PC-9 (cell line): ENCODE measurements around the gene ARL3. TPM values are rescaled to one million over a fixed set of nuclear protein-coding genes. Genes with fewer than 3 reads are reported as not detected.

Experiments used
- BruUV-seq: library from RNA; stranded (reverse); fragments of 400-500 nt; replicated peaks from 2 replicates; lab custom pipeline; 2021; lab: Mats Ljungman, UMichigan
- CTCF ChIA-PET: fragments of 300-600 bp; sonication (Branson Sonifier 250); formaldehyde crosslinking; loops from one replicate; lab custom pipeline; 2022; ENCODE audit warnings: antibody characterized with exemption; lab: Charles Lee
- POLR2A ChIA-PET: fragments of 300-600 bp; sonication (Branson Sonifier 250); formaldehyde crosslinking; loops from one replicate; lab custom pipeline; 2022; ENCODE audit warnings: antibody characterized with exemption; ENCODE audit not compliant: unreplicated experiment; lab: Charles Lee
- DNase-seq, 2 experiments: peaks; one replicate each; pipeline versions ENCODE4 v3.0.0 to v3.0.0-alpha.2; 2015 to 2022; ENCODE audit warnings: mixed read lengths in 1 of 2
- H2AFZ ChIP-seq: fragments of 200-600 bp; sonication (generic); 2 replicates; pipeline ENCODE4 v1.8.1; 2017; ENCODE audit warnings: antibody characterized with exemption
- H3F3A ChIP-seq: fragments of 200-600 bp; sonication (generic); 2 replicates; pipeline ENCODE4 v1.8.1; 2017; ENCODE audit warnings: antibody characterized with exemption, mild to moderate bottlenecking, low read depth; ENCODE audit not compliant: insufficient read depth
- H3K27ac ChIP-seq: fragments of 200-600 bp; sonication (generic); 2 replicates; pipeline ENCODE4 v1.6.1; 2016; ENCODE audit warnings: mixed run types
- H3K27me3 ChIP-seq: fragments of 200-600 bp; sonication (generic); 2 replicates; pipeline ENCODE4 v1.6.1; 2016; ENCODE audit warnings: low read depth, mixed run types; ENCODE audit not compliant: insufficient read depth
- H3K36me3 ChIP-seq: fragments of 200-600 bp; sonication (generic); 2 replicates; pipeline ENCODE4 v1.6.1; 2016; ENCODE audit warnings: low read depth, mixed run types
- H3K4me1 ChIP-seq: fragments of 200-600 bp; sonication (generic); replicated peaks from 2 replicates; pipeline ENCODE4 v1.6.1; 2016; ENCODE audit warnings: mixed run types; ENCODE audit not compliant: insufficient read depth
- H3K4me2 ChIP-seq: fragments of 200-600 bp; sonication (generic); 2 replicates; pipeline ENCODE4 v1.6.1; 2017; ENCODE audit warnings: mixed run types
- H3K4me3 ChIP-seq: fragments of 200-600 bp; sonication (generic); 2 replicates; pipeline ENCODE4 v1.6.1; 2016; ENCODE audit warnings: mixed run types
- H3K79me2 ChIP-seq: fragments of 200-600 bp; sonication (generic); 2 replicates; pipeline ENCODE4 v1.6.1; 2017; ENCODE audit warnings: low read depth, mixed run types
- H3K9me2 ChIP-seq: fragments of 200-600 bp; sonication (generic); 2 replicates; pipeline ENCODE4 v1.8.1; 2017; ENCODE audit warnings: mild to moderate bottlenecking; ENCODE audit not compliant: insufficient read depth
- H3K9me3 ChIP-seq: fragments of 200-600 bp; sonication (generic); 2 replicates; pipeline ENCODE4 v1.8.1; 2016; ENCODE audit warnings: low read depth; ENCODE audit not compliant: insufficient read depth
- H4K20me1 ChIP-seq: fragments of 200-600 bp; sonication (generic); 2 replicates; pipeline ENCODE4 v1.8.1; 2017; ENCODE audit not compliant: insufficient read depth
- EZH2 ChIP-seq: fragments of 200-600 bp; sonication (generic); IDR thresholded peaks from 2 replicates; pipeline ENCODE4 v1.8.0; 2017; ENCODE audit warnings: antibody characterized with exemption, low read depth
- intact Hi-C: fragments of 100-400 bp; cut with micrococcal nuclease; formaldehyde crosslinking; loops from one replicate; pipeline ENCODE4 v1.10.0; 2022; ENCODE audit not compliant: unreplicated experiment
- total RNA-seq: library from RNA; stranded (reverse); gene quantifications from 2 replicates; pipeline ENCODE4 v1.2.3, GENCODE V29; 2021
- TF ChIP-seq, protein P1 (sequence below): fragments of 200-600 bp; sonication (generic); conservative IDR thresholded peaks from 2 replicates; pipeline ENCODE4 v1.6.1; 2017; ENCODE audit warnings: mixed run types, antibody characterized with exemption, mild to moderate bottlenecking, moderate library complexity

Gene ARL3
- total RNA-seq, 1 experiment from 2014 or later, result 9.7 TPM

DNA sequence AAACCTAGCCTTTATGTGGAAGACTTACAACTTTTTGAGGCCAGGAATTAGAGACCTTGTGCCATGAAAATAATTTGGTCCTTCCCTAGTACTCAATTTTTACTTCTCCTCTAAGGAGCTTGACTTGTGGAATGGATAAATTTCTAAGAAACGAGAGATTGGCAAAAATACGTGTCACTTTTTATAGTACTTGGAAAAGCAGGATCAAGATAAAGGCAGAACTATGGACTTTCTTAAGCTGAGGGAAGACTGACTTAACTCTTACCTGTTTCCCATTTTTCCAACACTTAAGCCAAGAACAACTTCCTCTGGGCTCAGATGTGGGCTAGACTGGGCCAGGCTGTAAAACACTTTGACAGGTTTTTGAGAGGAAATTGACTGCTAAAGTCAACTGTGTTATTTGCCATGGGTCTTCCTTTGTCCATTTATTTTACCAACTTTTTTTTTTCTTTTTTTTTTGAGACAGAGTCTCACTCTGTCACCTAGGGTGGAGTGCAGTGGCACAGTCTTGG, 27.6 kb upstream of the ARL3 start:
- Histone ChIP-seq H3K9me2 (no peaks in the 10 kb centered on the region), H3F3A (peaks cover 3% of the 10 kb centered on the region; the same call in 1 of the 2 replicates), H3K4me2 (no peak overlapping the region), H3K79me2 (peaks cover 26% of the 10 kb centered on the region), H4K20me1 (no peaks in the 10 kb centered on the region), H2AFZ (no peak overlapping the region), H3K9me3 (no peaks in the 10 kb centered on the region), H3K4me1 (0 out of 2 replicates have a peak, but pooled peaks cover 12% of the 10 kb centered on the region), H3K36me3 (no peaks in the 10 kb centered on the region), H3K27me3 (no peaks in the 10 kb centered on the region), H3K4me3 (no peak overlapping the region), H3K27ac (no peak overlapping the region)
- intact Hi-C loops, result loop anchor here (2.0 to 5.0 kb wide), 2 partner anchors 76 to 171 kb away; no protein-coding TSS in a partner anchor
- POLR2A ChIA-PET, result no interaction called here
- no peak for TF ChIP-seq EZH2
- TF ChIP-seq, protein P1, sequence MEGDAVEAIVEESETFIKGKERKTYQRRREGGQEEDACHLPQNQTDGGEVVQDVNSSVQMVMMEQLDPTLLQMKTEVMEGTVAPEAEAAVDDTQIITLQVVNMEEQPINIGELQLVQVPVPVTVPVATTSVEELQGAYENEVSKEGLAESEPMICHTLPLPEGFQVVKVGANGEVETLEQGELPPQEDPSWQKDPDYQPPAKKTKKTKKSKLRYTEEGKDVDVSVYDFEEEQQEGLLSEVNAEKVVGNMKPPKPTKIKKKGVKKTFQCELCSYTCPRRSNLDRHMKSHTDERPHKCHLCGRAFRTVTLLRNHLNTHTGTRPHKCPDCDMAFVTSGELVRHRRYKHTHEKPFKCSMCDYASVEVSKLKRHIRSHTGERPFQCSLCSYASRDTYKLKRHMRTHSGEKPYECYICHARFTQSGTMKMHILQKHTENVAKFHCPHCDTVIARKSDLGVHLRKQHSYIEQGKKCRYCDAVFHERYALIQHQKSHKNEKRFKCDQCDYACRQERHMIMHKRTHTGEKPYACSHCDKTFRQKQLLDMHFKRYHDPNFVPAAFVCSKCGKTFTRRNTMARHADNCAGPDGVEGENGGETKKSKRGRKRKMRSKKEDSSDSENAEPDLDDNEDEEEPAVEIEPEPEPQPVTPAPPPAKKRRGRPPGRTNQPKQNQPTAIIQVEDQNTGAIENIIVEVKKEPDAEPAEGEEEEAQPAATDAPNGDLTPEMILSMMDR, result no peak
- no peak for DNase-seq
- CTCF ChIA-PET, result no interaction called here
- BruUV-seq, result no TSS peak

DNA sequence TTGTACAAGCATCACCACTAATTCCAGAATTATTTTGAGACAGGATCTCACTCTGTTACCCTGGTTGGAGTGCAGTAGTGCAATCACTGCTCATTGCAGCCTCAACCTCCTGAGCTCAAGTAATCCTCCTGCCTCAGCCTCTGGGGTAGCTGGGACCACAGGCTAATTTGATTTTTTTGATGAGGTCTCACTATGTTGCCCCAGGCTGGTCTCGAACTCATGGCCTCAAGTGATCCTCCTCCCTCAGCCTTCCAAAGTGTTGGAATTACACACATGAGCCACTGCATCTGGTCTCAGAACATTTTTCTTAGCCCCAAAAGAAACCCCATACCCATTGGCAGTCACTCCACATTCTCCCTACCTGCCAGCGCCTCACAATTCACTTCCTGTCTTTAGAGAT, 26.0 kb upstream of the ARL3 start:
- no peak for DNase-seq
- H3K4me1 ChIP-seq, result 0 out of 2 replicates have a peak, but pooled peaks cover 11% of the 10 kb centered on the region
- CTCF ChIA-PET, result no interaction called here
- peaks cover 3% of the 10 kb centered on the region; the same call in 1 of the 2 replicates for H3F3A ChIP-seq
- no peak overlapping the region for H2AFZ ChIP-seq
- no peaks in the 10 kb centered on the region for H3K9me3 ChIP-seq
- H3K4me3 ChIP-seq, result no peak overlapping the region
- BruUV-seq, result no TSS peak
- H3K79me2 ChIP-seq, result peaks cover 13% of the 10 kb centered on the region
- no peak overlapping the region for H3K4me2 ChIP-seq
- H3K27ac ChIP-seq, result no peak overlapping the region
- H4K20me1 ChIP-seq, result no peaks in the 10 kb centered on the region
- POLR2A ChIA-PET, result interaction anchor here (0.5 kb wide), 1 partner anchor 446 kb away, joined by 4 read pairs; no protein-coding TSS in a partner anchor
- no peaks in the 10 kb centered on the region for H3K36me3 ChIP-seq
- intact Hi-C loops, result loop anchor here (2.0 to 5.0 kb wide), 2 partner anchors 77 to 173 kb away; no protein-coding TSS in a partner anchor
- TF ChIP-seq, protein P1, result no peak
- no peak for TF ChIP-seq EZH2
- H3K27me3 ChIP-seq, result no peaks in the 10 kb centered on the region
- no peaks in the 10 kb centered on the region for H3K9me2 ChIP-seq

DNA sequence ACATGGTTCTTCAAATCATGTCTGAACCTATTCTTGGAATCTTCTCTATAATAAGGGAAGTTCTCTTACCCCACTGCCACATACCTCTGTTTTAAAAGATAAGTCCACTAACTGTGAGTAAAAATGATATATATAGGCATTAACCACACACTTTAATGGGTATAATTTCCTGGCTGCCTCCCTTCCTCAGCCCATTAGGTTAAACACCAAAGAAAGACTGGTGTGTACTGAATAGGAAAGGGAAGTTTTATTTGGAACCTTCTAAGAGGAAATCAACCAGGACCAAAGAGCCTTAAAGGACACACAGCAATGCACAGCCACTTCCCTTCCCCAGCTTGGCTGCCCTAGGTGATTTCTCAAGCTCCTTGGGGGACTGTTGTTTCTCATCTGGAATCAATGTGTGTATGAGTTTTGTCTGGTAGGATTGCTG, 24.5 kb upstream of the ARL3 start:
- H3K4me2 ChIP-seq, result no peak overlapping the region
- H3F3A ChIP-seq, result peaks cover 3% of the 10 kb centered on the region; the same call in 1 of the 2 replicates
- H3K9me3 ChIP-seq, result no peaks in the 10 kb centered on the region
- H4K20me1 ChIP-seq, result no peaks in the 10 kb centered on the region
- CTCF ChIA-PET, result no interaction called here
- no peaks in the 10 kb centered on the region for H3K27me3 ChIP-seq
- no TSS peak for BruUV-seq
- TF ChIP-seq, protein P1, result no peak
- TF ChIP-seq EZH2, result no peak
- no peaks in the 10 kb centered on the region for H3K36me3 ChIP-seq
- H3K27ac ChIP-seq, result no peak overlapping the region
- no peaks in the 10 kb centered on the region for H3K9me2 ChIP-seq
- intact Hi-C loops, result no loop called here
- POLR2A ChIA-PET, result interaction anchor here (0.6 kb wide), 1 partner anchor 179 kb away, joined by 8 read pairs; the partner anchor contains the start of gene CNNM2
- no peaks in the 10 kb centered on the region for H3K79me2 ChIP-seq
- DNase-seq, result no peak
- H3K4me1 ChIP-seq, result 0 out of 2 replicates have a peak, but pooled peaks cover 5% of the 10 kb centered on the region
- no peak overlapping the region for H2AFZ ChIP-seq
- H3K4me3 ChIP-seq, result no peak overlapping the region
